Keratinocyte (primary cell): ENCODE measurements around the gene CREBL2. TPM values are rescaled to one million over a fixed set of nuclear protein-coding genes. Genes with fewer than 3 reads are reported as not detected.

Source experiments
- DNase-seq: peaks from one replicate; pipeline ENCODE4 v3.0.0-alpha.2; 2011; ENCODE audit warnings: low read depth, missing footprints, low spot score
- FAIRE-seq: peaks from 2 replicates; lab custom pipeline; 2011; peaks lifted over from hg19 to GRCh38; lab: Jason Lieb, UNC
- H2AFZ ChIP-seq: 2 replicates; pipeline ENCODE4 v1.6.0; 2012; ENCODE audit warnings: low read length, control low read depth, inconsistent platforms; ENCODE audit not compliant: control insufficient read depth
- H3K27ac ChIP-seq: 2 replicates; pipeline ENCODE4 v1.5.1; 2011; ENCODE audit warnings: low read length; ENCODE audit not compliant: control insufficient read depth, insufficient read depth
- H3K27me3 ChIP-seq: 3 replicates; pipeline ENCODE4 v1.6.0; 2011; ENCODE audit warnings: low read length; ENCODE audit not compliant: control insufficient read depth, insufficient read depth; ENCODE audit errors: extremely low read depth
- H3K36me3 ChIP-seq, 2 experiments: 2 replicates in 1 of 2; 3 replicates in 1 of 2; pipeline ENCODE4 v1.5.1; 2011; ENCODE audit warnings: low read length in 2 of 2, mild to moderate bottlenecking in 1 of 2; ENCODE audit not compliant: control insufficient read depth in 2 of 2, insufficient read depth in 2 of 2; ENCODE audit errors: extremely low read depth in 1 of 2
- H3K4me1 ChIP-seq: 3 replicates; pipeline ENCODE4 v1.5.1; 2011; ENCODE audit warnings: low read length; ENCODE audit not compliant: control insufficient read depth, insufficient read depth; ENCODE audit errors: extremely low read depth
- H3K4me2 ChIP-seq: 3 replicates; pipeline ENCODE4 v1.6.0; 2011; ENCODE audit warnings: low read depth, low read length; ENCODE audit not compliant: control insufficient read depth, insufficient read depth; ENCODE audit errors: extremely low read depth
- H3K4me3 ChIP-seq, 3 experiments: fragments of 200-600 bp in 1 of 3; sonication (generic) in 1 of 3; 2 replicates in 2 of 3; 3 replicates in 1 of 3; pipeline ENCODE4 v1.5.1; 2011 to 2016; ENCODE audit warnings: low read length in 3 of 3, mild to moderate bottlenecking in 3 of 3, control low read depth in 2 of 3, inconsistent platforms in 1 of 3, low read depth in 1 of 3, mixed read lengths in 1 of 3, mixed run types in 1 of 3, moderate library complexity in 1 of 3; ENCODE audit not compliant: control insufficient read depth in 2 of 3, insufficient read depth in 2 of 3; ENCODE audit errors: extremely low read depth in 1 of 3
- H3K79me2 ChIP-seq: 2 replicates; pipeline ENCODE4 v1.6.0; 2012; ENCODE audit warnings: low read length; ENCODE audit not compliant: control insufficient read depth, insufficient read depth
- H3K9ac ChIP-seq: 3 replicates; pipeline ENCODE4 v1.6.0; 2011; ENCODE audit warnings: low read length; ENCODE audit not compliant: control insufficient read depth, insufficient read depth; ENCODE audit errors: extremely low read depth
- H3K9me1 ChIP-seq: 3 replicates; pipeline ENCODE4 v1.6.0; 2011; ENCODE audit warnings: low read length; ENCODE audit not compliant: control insufficient read depth, insufficient read depth; ENCODE audit errors: extremely low read depth
- H3K9me3 ChIP-seq: 2 replicates; pipeline ENCODE4 v1.5.1; 2012; ENCODE audit warnings: low read depth, low read length; ENCODE audit not compliant: control insufficient read depth
- H4K20me1 ChIP-seq: 3 replicates; pipeline ENCODE4 v1.6.0; 2011; ENCODE audit warnings: low read length; ENCODE audit not compliant: control insufficient read depth, insufficient read depth; ENCODE audit errors: extremely low read depth
- EZH2 ChIP-seq: IDR thresholded peaks from one replicate; pipeline ENCODE4 v1.6.1; 2012; ENCODE audit warnings: inconsistent platforms, mild to moderate bottlenecking, low read length, moderate library complexity
- dilution Hi-C: fragments of 300-500 bp; cut with MboI; formaldehyde crosslinking; loops from one replicate; pipeline ENCODE4 v1.7.0; 2020; ENCODE audit warnings: low sequenced_read_pairs; ENCODE audit not compliant: extremely low pct_ligation_motif_present
- polyA plus RNA-seq, 5 experiments: library from polyadenylated mRNA; depleted of rRNA in 3 of 5; stranded (reverse) in 3 of 5; stranded (forward) in 1 of 5; unstranded in 1 of 5; fragments of >200 nt; gene quantifications; 1 replicate in 1 of 5; 2 replicates in 3 of 5; 3 replicates in 1 of 5; pipeline versions ENCODE4 v1.2.1 to v1.2.3, GENCODE V29; 2011 to 2012; ENCODE audit warnings: missing spikeins in 2 of 5, low read depth in 1 of 5, low replicate concordance in 1 of 5
- TF ChIP-seq, protein P1 (sequence below), 3 experiments: IDR thresholded peaks in 1 of 3; conservative IDR thresholded peaks in 1 of 3; optimal IDR thresholded peaks in 1 of 3; 2 replicates in 2 of 3; 3 replicates in 1 of 3; pipeline versions ENCODE3 to v1.5.1; 2011; ENCODE audit warnings: low read length in 3 of 3, mild to moderate bottlenecking in 3 of 3, moderate library complexity in 2 of 3, control low read depth in 1 of 3, inconsistent platforms in 1 of 3; ENCODE audit not compliant: insufficient read depth in 2 of 3; ENCODE audit errors: extremely low read depth in 1 of 3

CREBL2 gene
- polyA plus RNA-seq, 1 donor (not counting 4 experiments of a cell fraction or from before 2014, with no cell fraction given), result 15.8 TPM

GRCh38 chr12:12598864-12599263, 12.8 kb upstream of the CREBL2 start:
- TF ChIP-seq EZH2, result no peak
- TF ChIP-seq, protein P1, sequence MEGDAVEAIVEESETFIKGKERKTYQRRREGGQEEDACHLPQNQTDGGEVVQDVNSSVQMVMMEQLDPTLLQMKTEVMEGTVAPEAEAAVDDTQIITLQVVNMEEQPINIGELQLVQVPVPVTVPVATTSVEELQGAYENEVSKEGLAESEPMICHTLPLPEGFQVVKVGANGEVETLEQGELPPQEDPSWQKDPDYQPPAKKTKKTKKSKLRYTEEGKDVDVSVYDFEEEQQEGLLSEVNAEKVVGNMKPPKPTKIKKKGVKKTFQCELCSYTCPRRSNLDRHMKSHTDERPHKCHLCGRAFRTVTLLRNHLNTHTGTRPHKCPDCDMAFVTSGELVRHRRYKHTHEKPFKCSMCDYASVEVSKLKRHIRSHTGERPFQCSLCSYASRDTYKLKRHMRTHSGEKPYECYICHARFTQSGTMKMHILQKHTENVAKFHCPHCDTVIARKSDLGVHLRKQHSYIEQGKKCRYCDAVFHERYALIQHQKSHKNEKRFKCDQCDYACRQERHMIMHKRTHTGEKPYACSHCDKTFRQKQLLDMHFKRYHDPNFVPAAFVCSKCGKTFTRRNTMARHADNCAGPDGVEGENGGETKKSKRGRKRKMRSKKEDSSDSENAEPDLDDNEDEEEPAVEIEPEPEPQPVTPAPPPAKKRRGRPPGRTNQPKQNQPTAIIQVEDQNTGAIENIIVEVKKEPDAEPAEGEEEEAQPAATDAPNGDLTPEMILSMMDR (optimal IDR thresholded peaks at IDR 0.05 in 1 of 3, IDR thresholded peaks at IDR 0.05 in 1 of 3, conservative IDR thresholded peaks at IDR 0.05 in 1 of 3; ENCODE audit: extremely low read depth in 1 of 3, insufficient read depth in 2 of 3, low read length in 3 of 3), result no peak
- Histone ChIP-seq H3K36me3 (no peaks in the 10 kb centered on the region), H4K20me1 (no peaks in the 10 kb centered on the region), H2AFZ (no peak overlapping the region), H3K4me2 (no peak overlapping the region), H3K4me1 (no peaks in the 10 kb centered on the region), H3K4me3 (no peak overlapping the region), H3K9me1 (no peaks in the 10 kb centered on the region), H3K27ac (no peak overlapping the region), H3K79me2 (no peaks in the 10 kb centered on the region), H3K27me3 (no peaks in the 10 kb centered on the region), H3K9me3 (no peaks in the 10 kb centered on the region), H3K9ac (no peak overlapping the region)
- dilution Hi-C loops, result no loop called here
- no peak for FAIRE-seq
- no peak for DNase-seq

- DNase-seq, result no peak
Observed at GRCh38 chr12:12599750-12600643, 11.7 kb upstream of the CREBL2 start.

More at GRCh38 chr12:12599750-12600643, 11.7 kb upstream of the CREBL2 start:
- peaks cover 7% of the 10 kb centered on the region for H3K4me1 ChIP-seq
- H3K27ac ChIP-seq, result no peak overlapping the region
- dilution Hi-C loops, result no loop called here
- no peak overlapping the region for H3K9ac ChIP-seq
- no peaks in the 10 kb centered on the region for H4K20me1 ChIP-seq
- TF ChIP-seq, protein P1 (optimal IDR thresholded peaks at IDR 0.05 in 1 of 3, IDR thresholded peaks at IDR 0.05 in 1 of 3, conservative IDR thresholded peaks at IDR 0.05 in 1 of 3; ENCODE audit: extremely low read depth in 1 of 3, insufficient read depth in 2 of 3, low read length in 3 of 3), result no peak
- TF ChIP-seq EZH2, result no peak
- H3K79me2 ChIP-seq, result no peaks in the 10 kb centered on the region
- H3K9me1 ChIP-seq, result no peaks in the 10 kb centered on the region
- H3K27me3 ChIP-seq, result no peaks in the 10 kb centered on the region
- H3K4me3 ChIP-seq, result no peak overlapping the region
- H3K9me3 ChIP-seq, result no peaks in the 10 kb centered on the region
- H3K4me2 ChIP-seq, result no peak overlapping the region
- peak overlapping the region; percentile 51 for H2AFZ ChIP-seq
- no peaks in the 10 kb centered on the region for H3K36me3 ChIP-seq
- FAIRE-seq, result no peak
